Activated B cell treated with CpG ODN at 0.5 μM for 24 hours (primary cell): ENCODE measurements around the gene ACTRT2. TPM values are rescaled to one million over a fixed set of nuclear protein-coding genes. Genes with fewer than 3 reads are reported as not detected.

Experiments
- ATAC-seq: fragments of 200-7000 bp; cut with Tn5 transposase; one replicate; pipeline ENCODE4 v1.10.0; 2021; ENCODE audit warnings: low read depth, mild to moderate bottlenecking, moderate library complexity
- CTCF ChIA-PET: fragments of 350-600 bp; sonication (Branson Sonifier 250); formaldehyde crosslinking; loops from one replicate; lab custom pipeline; 2021; ENCODE audit warnings: antibody characterized with exemption; lab: Charles Lee
- POLR2A ChIA-PET: fragments of 350-600 bp; sonication (Branson Sonifier 250); formaldehyde crosslinking; loops from one replicate; lab custom pipeline; 2021; ENCODE audit warnings: antibody characterized with exemption; lab: Charles Lee
- DNase-seq: peaks from one replicate; pipeline ENCODE4 v3.0.0; 2022
- H3K27ac Mint-ChIP-seq: one replicate; pipeline ENCODE4 v1.8.0; 2020; ENCODE audit warnings: mixed read lengths
- H3K27me3 Mint-ChIP-seq: one replicate; pipeline ENCODE4 v1.8.0; 2021; ENCODE audit warnings: mixed read lengths
- H3K36me3 Mint-ChIP-seq: one replicate; pipeline ENCODE4 v1.8.0; 2021; ENCODE audit warnings: low read depth, mixed read lengths
- H3K4me1 Mint-ChIP-seq: one replicate; pipeline ENCODE4 v1.8.0; 2021; ENCODE audit warnings: mixed read lengths
- H3K4me3 Mint-ChIP-seq: one replicate; pipeline ENCODE4 v1.8.0; 2020; ENCODE audit warnings: mild to moderate bottlenecking, mixed read lengths
- H3K9me3 Mint-ChIP-seq: one replicate; pipeline ENCODE4 v1.8.0; 2020; ENCODE audit warnings: mixed read lengths
- CTCF ChIP-seq: fragments of 200-600 bp; IDR thresholded peaks from one replicate; pipeline ENCODE4 v1.8.0; 2022; ENCODE audit warnings: antibody characterized with exemption, mild to moderate bottlenecking
- intact Hi-C: fragments of 100-400 bp; cut with micrococcal nuclease; formaldehyde crosslinking; loops from one replicate; pipeline ENCODE4 v1.15.1; 2024
- total RNA-seq: library from RNA; stranded (reverse); gene quantifications from 2 replicates; pipeline ENCODE4 v1.2.3, GENCODE V29; 2022

Gene ACTRT2
- total RNA-seq, 1 donor from 2014 or later = not detected

- Mint-ChIP-seq H3K4me1 (no peaks in the 10 kb centered on the region), H3K27me3 (no peaks in the 10 kb centered on the region), H3K36me3 (no peaks in the 10 kb centered on the region), H3K9me3 (no peaks in the 10 kb centered on the region), H3K27ac (no peak overlapping the region), H3K4me3 (no peak overlapping the region)
- ChIA-PET POLR2A (no interaction called here), CTCF (no interaction called here)
- no peak for TF ChIP-seq CTCF
- DNase-seq (peak; percentile 9), ATAC-seq (no peak)
- intact Hi-C loops = no loop called here
Observed at GRCh38 chr1:3036447-3037280, 15.4 kb downstream of the ACTRT2 start.

GRCh38 chr1:3037281-3038040, 16.2 kb downstream of the ACTRT2 start:
- DNase-seq (peak; percentile 4), ATAC-seq (no peak)
- Mint-ChIP-seq H3K9me3 (no peaks in the 10 kb centered on the region), H3K36me3 (no peaks in the 10 kb centered on the region), H3K27me3 (no peaks in the 10 kb centered on the region), H3K27ac (no peak overlapping the region), H3K4me1 (no peaks in the 10 kb centered on the region), H3K4me3 (no peak overlapping the region)
- intact Hi-C loops = no loop called here
- POLR2A ChIA-PET = no interaction called here
- TF ChIP-seq CTCF = no peak
- CTCF ChIA-PET = no interaction called here

GRCh38 chr1:3038113-3038551, 16.9 kb downstream of the ACTRT2 start:
- H3K27me3 Mint-ChIP-seq = no peaks in the 10 kb centered on the region
- no peaks in the 10 kb centered on the region for H3K9me3 Mint-ChIP-seq
- ATAC-seq (no peak), DNase-seq (peak; percentile 5)
- H3K4me3 Mint-ChIP-seq = no peak overlapping the region
- no peaks in the 10 kb centered on the region for H3K4me1 Mint-ChIP-seq
- ChIA-PET CTCF (no interaction called here), POLR2A (no interaction called here)
- no peaks in the 10 kb centered on the region for H3K36me3 Mint-ChIP-seq
- intact Hi-C loops = no loop called here
- TF ChIP-seq CTCF = no peak
- H3K27ac Mint-ChIP-seq = no peak overlapping the region

DNA sequence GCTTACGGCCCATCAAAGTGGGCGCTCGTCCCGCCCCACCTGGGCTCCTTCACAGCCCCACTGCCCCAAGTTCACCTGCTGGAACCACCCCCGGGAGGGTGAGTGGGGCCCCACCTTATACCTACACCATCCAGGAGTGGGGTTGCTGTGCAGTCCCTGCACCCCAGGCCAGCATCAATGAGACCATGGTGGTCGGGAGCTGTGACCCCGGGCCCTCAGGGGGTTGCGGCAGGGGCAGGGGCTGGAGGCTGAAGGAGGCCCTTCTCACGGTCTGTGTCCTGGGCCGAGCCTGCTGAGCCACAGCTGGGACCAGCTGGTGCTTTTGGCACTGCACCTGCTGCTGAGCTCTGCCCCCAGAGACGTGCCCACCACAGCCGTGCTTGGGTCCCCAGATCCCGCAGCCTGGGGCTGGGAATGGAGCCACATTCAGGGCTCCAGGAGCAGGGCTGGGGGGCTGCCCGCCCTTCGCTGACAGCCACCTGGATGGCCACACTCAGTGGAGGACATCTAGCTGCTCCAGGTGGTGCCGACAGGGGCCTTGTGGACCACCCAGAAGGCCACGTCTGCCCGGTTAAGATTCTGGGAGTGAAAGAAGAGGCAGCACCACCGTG, 17.4 kb downstream of the ACTRT2 start:
- H3K36me3 Mint-ChIP-seq = no peaks in the 10 kb centered on the region
- no peak overlapping the region for H3K27ac Mint-ChIP-seq
- no peak overlapping the region for H3K4me3 Mint-ChIP-seq
- no peak for TF ChIP-seq CTCF
- no peaks in the 10 kb centered on the region for H3K27me3 Mint-ChIP-seq
- ChIA-PET POLR2A (no interaction called here), CTCF (no interaction called here)
- H3K4me1 Mint-ChIP-seq = no peaks in the 10 kb centered on the region
- ATAC-seq = no peak
- no peak for DNase-seq
- intact Hi-C loops = no loop called here
- no peaks in the 10 kb centered on the region for H3K9me3 Mint-ChIP-seq

DNA sequence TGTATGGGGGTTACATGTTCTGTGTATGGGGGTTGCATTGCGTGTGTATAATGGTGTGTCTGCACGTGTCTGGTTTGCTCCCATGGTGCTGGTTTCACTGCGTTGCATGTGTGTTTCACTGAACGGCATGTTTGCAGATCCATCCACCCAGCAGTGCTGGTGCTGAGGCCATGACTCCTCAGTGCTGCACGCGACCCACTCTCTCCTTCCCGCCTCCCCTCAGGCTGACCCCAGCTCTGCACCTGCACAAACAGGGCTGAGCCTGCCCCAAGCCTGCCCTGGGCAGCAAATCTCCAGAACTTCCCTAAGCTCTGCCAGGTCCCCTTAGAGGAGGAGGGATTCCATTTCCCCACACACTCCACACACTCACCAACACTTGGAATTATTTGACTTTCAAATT, 18.7 kb downstream of the ACTRT2 start:
- CTCF ChIA-PET = no interaction called here
- DNase-seq (peak; percentile 5), ATAC-seq (no peak)
- no peak for TF ChIP-seq CTCF
- intact Hi-C loops = no loop called here
- Mint-ChIP-seq H3K27ac (no peak overlapping the region), H3K4me1 (no peaks in the 10 kb centered on the region), H3K4me3 (no peak overlapping the region), H3K36me3 (no peaks in the 10 kb centered on the region), H3K27me3 (peaks cover 2% of the 10 kb centered on the region), H3K9me3 (no peaks in the 10 kb centered on the region)
- POLR2A ChIA-PET = no interaction called here
